ENCODE results near the gene DGKD.

The DGKD gene

DNA sequence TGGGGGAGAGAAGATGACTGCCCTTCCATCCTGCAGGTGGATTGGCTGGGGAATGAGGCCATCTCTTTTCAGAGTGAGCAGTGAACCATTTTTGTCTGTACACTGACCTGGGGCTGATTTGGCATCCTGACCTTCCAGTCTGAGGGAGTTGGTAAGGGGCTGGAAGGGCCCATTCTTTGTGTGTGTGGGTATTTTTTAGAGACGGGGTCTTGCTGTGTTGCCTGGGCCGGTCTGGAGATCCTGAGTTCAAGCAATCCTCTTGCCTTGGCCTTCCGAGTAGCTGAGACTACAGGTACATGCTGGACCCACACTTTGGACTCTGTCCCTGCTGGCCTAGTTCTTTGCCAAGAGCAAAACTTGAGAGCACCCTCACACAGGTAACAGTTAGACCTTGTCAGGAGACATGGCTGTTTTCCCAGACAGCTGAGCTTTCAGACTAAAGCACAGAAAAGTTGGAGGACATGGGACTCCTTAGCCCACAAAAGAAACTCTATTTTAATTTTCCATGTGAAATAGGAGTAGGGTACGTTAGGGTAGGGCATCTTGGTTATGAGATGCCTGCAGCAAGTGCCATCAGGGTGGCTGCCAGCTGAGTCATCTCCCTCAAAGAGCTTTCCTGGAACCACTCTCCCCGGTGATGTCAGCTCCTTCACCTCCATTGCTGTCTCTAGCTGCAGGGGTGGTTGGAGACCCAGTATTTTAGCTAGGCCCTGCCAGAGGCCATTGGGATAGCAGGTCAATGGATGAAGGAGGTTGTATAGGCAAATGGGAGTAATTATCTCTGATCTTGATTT, 60.7 kb downstream of the DGKD start:
- DNase-seq = peak; percentile 49

DNA sequence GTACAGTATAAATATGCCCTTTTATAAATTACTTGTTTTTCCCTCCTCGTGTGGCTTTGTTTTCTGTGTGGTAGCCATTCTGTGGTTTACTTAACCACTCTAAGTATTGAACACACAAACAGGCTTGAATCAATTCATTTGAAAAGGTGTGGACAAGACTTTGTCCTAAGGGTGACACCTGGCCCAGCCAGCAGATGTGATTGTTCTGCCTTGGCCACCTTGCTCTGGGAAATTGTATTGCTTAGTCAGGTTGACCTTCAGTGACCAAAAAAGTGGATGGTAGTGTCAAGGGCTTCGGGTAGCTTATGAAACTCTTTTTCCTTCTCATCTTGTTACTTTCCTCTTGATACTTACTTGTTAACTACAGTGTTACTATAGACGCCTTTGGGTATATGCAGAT, 61.9 kb downstream of the DGKD start:
- no peak for DNase-seq

- no peak for DNase-seq
These were observed 62.4 kb downstream of the DGKD start for GRCh38 chr2:233416706-233417105.

- no peak for DNase-seq
These were observed 63.0 kb downstream of the DGKD start for GRCh38 chr2:233417282-233417681.

DNA sequence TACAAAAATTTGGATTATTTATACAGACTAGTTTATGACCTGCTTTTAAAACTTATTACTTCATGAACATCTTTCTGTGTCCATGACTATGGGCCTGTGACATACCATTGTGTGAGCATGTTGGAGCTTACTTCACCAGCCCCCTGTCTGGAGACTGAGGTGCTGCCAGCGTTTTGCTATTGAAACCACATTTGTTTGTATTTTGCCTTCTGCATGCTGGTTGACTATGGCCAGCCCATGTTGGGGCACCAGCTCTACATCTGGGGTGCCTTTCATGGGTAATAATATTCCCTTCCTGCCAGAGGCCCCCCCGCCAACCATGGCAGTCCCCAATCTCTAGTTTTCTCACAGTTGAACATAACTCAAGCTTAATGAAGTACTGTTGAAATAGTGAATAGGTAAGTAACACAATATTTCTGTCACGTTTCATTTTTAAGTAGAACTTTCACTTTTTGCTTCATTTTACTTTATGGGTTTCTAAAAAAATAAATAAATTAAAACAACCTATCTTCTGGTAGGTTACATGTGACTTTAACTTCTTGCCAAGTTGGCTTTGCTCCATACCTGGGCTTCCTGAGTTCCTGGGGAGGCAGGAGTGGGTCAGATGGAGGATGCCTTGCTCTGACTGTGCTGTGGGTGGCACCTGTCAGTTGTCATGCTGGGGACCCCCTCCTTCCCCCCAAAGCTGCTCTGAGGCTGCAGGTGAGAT, 63.9 kb downstream of the DGKD start:
- no peak for DNase-seq

DNA sequence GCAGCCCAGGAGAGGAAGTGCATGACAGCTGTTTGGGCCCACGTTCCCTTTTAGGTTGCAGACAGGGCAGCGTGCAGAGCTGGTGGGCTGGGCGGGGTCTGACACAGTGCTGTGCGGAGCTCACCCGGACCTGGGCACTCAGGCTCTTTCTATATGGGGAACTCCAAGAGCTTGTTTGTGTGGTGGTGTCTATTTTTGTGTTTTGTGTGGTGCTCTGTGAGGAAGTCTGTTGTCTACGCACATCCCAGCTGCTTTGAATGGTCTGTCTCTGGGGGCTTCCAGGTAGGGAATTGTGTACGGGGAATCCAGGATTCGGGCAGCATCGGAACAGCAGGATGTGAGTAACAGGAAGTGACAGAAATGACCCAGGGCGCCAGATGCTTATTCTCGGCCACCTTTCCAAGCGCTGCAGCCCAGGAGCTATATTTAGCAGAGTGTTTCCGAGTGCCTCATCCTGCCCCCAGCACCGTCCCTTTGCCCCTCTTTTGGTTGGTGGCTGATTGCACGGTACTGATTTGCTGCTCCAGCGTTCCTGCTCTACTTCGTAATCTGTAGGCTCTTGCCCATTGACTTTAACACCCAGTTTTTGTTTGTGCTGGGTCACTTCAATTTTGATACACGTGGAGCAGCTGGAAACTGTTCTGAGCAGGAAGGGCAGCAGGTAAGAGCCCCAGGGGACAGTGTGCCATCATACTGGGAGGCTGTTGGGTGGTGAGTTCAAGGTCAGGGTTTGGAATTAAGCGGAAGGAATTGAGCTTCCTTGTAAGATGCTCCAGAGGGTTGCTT, 64.7 kb downstream of the DGKD start:
- peak; percentile 49 for DNase-seq

DNA sequence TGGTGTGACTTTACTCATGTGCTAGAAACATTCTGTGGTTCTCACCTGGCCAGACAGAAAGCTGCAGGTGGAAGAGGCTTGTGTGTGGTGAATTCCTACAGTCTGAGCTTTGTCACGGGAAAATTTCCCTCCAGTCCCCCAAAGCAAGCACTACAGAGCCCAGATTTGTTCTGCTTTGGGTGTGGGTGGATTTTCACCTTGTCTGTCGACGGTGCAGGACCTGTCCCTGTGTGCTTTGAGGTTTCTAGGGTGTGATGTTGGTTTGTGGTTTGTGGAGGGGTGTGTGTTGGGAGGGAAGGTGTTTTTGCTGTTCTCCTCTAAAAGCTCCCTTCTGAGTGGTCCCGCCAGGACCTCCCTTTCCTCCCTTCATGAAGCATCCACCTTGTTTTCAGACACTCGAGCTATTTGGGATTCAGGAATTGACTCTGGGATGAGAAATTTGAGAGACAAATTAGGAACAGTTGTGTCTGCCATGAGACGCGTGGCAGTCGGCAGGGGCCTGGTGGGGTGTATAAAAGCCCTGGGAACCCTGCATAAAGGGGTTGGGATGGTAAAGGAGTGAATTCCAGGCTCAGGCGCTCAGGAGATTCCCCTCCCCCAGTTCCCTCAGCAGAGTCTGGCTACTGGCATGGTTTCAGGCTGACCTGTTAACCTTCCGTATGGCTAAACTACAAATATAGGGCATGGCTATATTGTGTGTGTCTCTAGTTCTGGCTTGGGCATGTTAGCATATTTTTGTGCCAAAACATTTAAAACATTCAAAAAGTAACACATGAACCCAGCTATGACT, 65.5 kb downstream of the DGKD start:
- peak; percentile 25 for DNase-seq

- no peak for DNase-seq
These were observed 67.0 kb downstream of the DGKD start for GRCh38 chr2:233421091-233421816.

- DNase-seq = peak; percentile 29
These were observed 67.9 kb downstream of the DGKD start for GRCh38 chr2:233422050-233422639.

DNA sequence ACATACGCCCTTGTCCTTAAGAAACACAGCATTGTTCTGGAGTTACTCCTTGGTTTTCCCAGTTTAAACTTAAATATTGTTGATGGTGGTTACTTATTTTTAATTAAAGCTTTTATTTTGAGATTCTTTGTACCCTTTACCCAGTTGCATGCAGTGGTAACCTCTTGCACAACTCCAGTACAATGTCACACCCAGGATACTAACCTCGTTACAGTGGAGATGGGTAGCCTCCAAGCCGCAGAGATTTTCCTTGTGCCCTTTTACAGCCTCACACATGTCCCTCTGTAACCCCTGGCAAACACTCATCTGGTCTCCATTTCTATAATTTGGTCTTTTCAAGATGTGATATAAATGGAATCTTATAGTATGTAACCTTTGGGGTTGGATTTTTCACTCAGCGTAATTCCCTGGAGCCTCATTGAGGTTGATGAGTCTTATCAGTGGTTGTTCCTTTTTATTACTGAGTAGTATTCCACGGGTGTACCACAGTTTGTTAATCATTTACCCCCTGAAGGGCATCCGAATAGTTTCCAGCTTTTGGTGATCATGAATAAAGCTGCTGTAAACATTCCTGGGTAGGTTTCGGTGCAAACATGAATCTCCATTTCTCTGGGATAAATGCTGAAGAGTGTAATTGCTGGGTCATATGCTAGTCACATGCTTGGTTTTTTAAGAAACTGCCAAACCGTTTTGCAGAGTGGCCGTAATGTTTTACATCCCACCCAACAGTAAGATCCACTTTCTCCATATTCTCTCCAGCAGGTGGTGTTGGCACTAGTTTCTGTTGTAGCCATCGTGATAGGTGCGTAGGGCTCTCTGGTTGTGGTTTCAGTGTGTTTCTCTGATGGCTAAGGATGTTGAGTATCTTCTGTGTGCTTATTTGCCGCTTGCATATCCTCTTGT, 68.6 kb downstream of the DGKD start:
- DNase-seq = no peak

DNA sequence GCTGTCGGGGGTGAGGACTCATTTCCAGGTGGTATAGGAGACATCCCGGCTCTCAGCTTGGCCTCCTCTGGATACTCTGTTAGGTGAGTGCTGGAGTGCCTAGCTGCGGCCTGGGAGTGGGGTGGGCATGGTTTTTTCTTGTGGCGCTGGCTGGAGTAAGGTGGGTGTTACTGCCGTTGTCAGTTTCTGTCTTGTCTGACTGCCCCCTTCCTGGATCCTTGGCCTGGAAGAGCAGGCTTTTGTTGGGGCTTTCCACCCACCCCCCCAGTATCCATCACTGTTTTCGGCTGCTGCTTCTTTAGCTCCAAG, 69.2 kb downstream of the DGKD start:
- no peak for DNase-seq

GRCh38 chr2:233424154-233424951, 70.1 kb downstream of the DGKD start:
- DNase-seq = no peak

DNA sequence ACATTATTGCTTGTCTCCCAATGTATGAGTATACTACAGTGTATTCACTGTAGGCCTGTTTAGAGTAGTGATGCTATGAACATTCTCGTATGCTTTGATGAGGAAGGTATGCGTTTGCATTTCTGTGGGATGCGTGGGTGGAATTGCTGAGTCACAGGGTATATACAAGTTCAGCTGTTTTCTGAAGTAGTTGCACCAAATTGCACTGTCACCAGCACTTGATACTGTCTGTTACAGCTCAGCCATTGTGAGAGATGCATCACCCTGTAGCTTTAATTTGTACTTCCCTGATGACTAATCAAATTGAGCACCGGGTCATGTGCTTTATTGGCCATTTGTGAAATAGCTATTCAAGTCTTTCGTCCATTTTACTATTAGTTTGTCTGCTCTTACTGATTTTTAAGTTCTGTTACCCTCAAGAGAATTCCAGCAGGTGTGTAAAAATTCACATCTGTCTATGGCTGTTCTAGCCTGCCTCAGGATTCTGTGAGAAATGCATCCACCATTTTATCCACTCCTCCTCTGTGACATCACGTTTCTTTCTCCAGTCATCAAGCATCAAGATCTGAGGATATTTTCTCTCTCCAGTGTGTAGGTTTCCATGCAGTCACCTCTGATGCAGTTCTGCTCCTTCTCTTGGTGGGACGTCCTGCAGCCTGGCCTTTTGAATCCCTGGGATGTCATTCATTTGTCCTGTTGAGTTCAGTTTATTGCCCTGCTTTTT, 72.5 kb downstream of the DGKD start:
- peak; percentile 77 for DNase-seq

- DNase-seq = no peak
These were observed 73.7 kb downstream of the DGKD start for GRCh38 chr2:233428008-233428407.

GRCh38 chr2:233428438-233428837, 74.1 kb downstream of the DGKD start:
- no peak for DNase-seq

DNA sequence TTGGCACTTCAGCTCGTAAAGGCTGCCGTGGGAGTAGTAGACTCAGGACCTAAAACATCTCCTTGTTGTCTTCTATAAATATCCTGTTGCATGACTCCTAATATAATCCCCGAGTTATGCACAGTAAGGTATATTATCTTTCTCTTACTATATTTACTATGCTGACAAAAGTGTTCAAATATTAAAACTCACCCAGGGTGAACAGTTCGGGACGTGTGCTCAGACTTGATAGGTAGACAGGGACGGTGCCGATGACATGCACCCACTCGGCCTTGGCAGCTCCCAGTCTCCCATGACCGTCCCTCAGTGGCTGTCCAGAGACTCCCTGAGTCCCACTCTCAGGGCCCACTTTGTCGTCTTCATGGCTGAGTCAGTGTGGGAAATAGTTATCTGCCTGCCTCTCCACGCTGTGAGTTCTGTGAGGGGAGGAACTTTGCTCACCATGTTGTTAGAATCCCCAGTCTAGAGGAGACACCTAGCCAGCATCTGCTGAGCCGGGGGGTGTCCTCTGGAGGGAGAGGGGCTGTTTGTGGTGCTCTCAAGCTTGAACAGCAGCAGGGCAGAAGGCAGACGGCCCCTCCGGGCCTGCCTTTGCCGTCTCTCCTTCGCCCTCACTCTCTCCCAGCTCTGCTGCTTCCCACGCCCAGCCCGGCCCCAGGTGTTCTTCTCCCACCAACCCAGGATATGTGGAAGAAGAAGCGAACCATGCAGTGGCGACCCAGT, 75.0 kb downstream of the DGKD start:
- no peak for DNase-seq

- DNase-seq = no peak
These were observed 75.8 kb downstream of the DGKD start for GRCh38 chr2:233430081-233430480.

GRCh38 chr2:233430651-233431050, 76.4 kb downstream of the DGKD start:
- DNase-seq = no peak

- no peak for DNase-seq
These were observed 78.7 kb downstream of the DGKD start for GRCh38 chr2:233433029-233433428.

Data from stimulated activated naive CD4-positive, alpha-beta T cell treated with Interleukin-2 at 50 U/mL for 16 hours (primary cell).